ENCODE measurements around the gene NACC2.
"Not testable (repeated sequence)": the region's sequence is repeated elsewhere in the genome, so short reads cannot be mapped to it uniquely, and the experiment has no call there.

Gene NACC2

DNA sequence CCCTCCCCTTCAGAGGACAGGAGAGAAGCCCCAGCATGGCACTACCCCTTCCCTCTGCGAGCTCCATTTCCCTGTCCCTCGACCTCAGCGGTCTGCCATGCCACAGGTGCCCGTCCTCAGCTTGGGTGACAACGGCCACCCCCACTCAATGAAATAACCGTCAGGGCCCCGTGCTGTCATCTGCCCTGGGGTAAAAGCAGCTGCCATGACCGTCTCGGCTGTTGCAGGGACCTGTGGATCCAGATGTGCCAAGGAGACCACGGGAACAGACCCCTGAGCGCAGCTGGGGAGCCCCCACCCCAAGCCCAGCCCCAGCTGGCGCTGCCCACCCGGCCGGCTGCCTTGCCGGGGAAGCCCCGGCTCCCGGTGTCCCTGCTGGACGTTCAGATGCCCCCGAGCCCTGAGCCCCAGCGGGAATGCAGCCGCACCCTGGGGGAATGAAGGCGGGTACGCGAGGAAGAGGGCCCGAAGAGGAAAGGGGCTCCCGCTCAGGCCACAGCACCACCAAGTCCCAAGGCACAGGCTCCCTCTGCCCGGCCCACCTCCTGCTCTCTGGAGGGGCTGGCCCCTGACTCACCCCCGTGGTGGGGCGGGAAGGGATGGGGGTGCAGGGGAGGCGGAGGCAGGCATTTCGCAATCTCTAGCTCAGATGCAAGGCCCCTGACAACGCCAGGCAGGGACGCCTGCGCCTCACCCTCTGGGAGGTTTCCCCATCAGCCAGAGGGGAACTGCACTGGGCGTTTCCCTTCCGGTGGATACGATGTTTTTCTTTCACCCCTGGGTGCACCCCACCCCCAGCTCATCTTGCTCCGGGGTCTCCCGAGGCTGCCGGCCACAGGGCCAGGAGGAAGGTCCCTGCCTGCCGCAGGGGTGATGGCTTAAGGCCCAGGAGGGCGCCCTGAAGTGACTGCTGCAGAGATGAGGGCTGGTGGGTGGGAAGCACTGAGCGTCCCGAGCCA lies 49.2 kb downstream of the NACC2 start:
- no peak overlapping the region for H3K4me3 ChIP-seq (ENCODE audit: low read length)
- DNase-seq (ENCODE audit: low read depth) = no peak
- TF ChIP-seq, protein P1, sequence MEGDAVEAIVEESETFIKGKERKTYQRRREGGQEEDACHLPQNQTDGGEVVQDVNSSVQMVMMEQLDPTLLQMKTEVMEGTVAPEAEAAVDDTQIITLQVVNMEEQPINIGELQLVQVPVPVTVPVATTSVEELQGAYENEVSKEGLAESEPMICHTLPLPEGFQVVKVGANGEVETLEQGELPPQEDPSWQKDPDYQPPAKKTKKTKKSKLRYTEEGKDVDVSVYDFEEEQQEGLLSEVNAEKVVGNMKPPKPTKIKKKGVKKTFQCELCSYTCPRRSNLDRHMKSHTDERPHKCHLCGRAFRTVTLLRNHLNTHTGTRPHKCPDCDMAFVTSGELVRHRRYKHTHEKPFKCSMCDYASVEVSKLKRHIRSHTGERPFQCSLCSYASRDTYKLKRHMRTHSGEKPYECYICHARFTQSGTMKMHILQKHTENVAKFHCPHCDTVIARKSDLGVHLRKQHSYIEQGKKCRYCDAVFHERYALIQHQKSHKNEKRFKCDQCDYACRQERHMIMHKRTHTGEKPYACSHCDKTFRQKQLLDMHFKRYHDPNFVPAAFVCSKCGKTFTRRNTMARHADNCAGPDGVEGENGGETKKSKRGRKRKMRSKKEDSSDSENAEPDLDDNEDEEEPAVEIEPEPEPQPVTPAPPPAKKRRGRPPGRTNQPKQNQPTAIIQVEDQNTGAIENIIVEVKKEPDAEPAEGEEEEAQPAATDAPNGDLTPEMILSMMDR (IDR thresholded peaks at IDR 0.05; ENCODE audit: insufficient read depth, low read depth, low read length, missing control alignments) = no peak

DNA sequence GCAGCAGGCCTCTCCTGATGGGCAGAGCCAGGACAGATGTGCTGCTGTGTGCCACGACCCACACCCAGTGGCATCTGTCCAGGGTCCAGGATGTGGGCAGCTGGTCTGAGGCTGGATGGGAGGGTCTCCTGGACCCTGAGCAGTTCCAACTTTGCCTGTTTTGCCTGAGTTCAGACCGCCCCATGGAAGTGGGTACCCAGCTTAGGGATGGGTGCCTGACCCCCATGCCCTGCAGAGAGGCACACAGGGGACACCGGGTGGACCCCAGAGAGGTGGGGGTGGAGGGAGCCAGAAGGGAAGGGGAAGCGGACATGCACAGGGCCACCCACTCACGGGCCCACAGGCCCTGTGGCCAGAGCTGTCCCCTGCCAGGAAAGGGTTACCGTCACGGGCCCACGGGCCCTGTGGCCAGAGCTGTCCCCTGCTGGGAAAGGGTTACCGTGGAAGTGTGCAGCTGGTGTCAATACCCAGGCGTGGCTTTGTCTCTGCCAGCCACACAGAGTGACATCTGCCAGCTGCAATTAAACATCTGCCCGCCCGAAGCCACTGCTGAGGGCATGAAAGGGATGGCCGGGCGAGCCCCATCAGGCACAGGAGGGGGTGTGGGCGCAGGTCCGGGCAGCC lies 50.0 kb downstream of the NACC2 start:
- no peak overlapping the region for H3K4me3 ChIP-seq (ENCODE audit: low read length)
- DNase-seq (ENCODE audit: low read depth) = no peak
- TF ChIP-seq, protein P1 (IDR thresholded peaks at IDR 0.05; ENCODE audit: insufficient read depth, low read depth, low read length, missing control alignments) = no peak

DNA sequence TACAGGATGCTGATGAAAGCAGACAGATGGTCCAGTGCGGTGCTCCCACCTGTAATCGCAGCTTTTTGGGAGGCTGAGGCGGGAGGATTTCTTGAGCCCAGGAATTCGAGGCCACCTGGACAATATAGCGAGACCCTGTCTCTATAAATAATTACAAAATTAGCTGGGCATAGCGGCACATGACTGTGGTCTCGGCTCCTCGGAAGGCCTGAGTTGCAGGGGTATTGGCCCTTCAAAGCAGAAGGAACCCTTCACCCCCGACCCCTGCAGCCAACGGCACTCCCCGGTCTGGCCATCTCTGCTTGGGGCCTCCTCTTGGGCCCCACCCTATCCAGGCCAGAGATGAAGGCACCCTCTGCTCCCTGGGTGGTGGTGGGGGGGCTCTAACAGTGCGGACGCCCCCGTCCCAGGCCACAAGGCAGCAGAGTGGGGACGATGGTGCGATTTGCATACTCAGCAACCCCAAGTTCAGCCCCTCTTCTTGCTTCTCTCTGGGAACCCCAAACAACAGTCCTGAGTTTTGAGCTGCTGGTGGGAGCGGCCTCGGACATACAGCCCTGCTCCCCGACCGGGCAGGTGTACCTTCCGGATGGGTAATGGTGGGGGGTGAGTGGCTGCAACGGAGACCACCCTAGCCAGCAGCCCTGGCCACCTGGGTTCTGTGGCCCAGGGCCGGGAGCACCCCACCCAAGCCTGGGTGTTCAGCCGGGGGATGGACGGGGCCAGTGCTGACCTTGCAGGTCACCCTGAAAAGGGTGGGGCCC lies 50.7 kb downstream of the NACC2 start:
- no peak for DNase-seq (ENCODE audit: low read depth)
- no peak overlapping the region for H3K4me3 ChIP-seq (ENCODE audit: low read length)

GRCh38 chr9:136043441-136043991 lies 51.6 kb downstream of the NACC2 start:
- H3K4me3 ChIP-seq (ENCODE audit: low read length) = no peak overlapping the region
- no peak for DNase-seq (ENCODE audit: low read depth)
- TF ChIP-seq, protein P1 (IDR thresholded peaks at IDR 0.05; ENCODE audit: insufficient read depth, low read depth, low read length, missing control alignments) = no peak

More for the DNA sequence above, 50.7 kb downstream of the NACC2 start:
- TF ChIP-seq, protein P1 (IDR thresholded peaks at IDR 0.05; ENCODE audit: insufficient read depth, low read depth, low read length, missing control alignments) = no peak

GRCh38 chr9:136042541-136042940 lies 52.5 kb downstream of the NACC2 start:
- no peak overlapping the region for H3K4me3 ChIP-seq (ENCODE audit: low read length)
- TF ChIP-seq, protein P1 (IDR thresholded peaks at IDR 0.05; ENCODE audit: insufficient read depth, low read depth, low read length, missing control alignments) = no peak
- DNase-seq (ENCODE audit: low read depth) = no peak

GRCh38 chr9:136040848-136041247 lies 54.2 kb downstream of the NACC2 start:
- not testable (repeated sequence) for H3K4me3 ChIP-seq (ENCODE audit: low read length); DNase-seq (ENCODE audit: low read depth)

GRCh38 chr9:136039488-136039887 lies 55.6 kb downstream of the NACC2 start:
- no peak overlapping the region for H3K4me3 ChIP-seq (ENCODE audit: low read length)
- no peak for DNase-seq (ENCODE audit: low read depth)
- TF ChIP-seq, protein P1 (IDR thresholded peaks at IDR 0.05; ENCODE audit: insufficient read depth, low read depth, low read length, missing control alignments) = no peak
